Left ventricle myocardium inferior (tissue), 1 donor: ENCODE results near the gene GOLGA8Q. TPM values are rescaled to one million over a fixed set of nuclear protein-coding genes. Genes with fewer than 3 reads are reported as not detected.
"Not testable (repeated sequence)": the region's sequence is repeated elsewhere in the genome, so short reads cannot be mapped to it uniquely, and the experiment has no call there.

Source experiments
- DNase-seq: peaks from one replicate; pipeline ENCODE4 v3.0.0-alpha.2; 2020
- H3K27ac ChIP-seq: fragments of 200-600 bp; replicated peaks from 2 replicates; pipeline ENCODE4 v1.8.0; 2021
- H3K27me3 ChIP-seq: fragments of 200-600 bp; 2 replicates; pipeline ENCODE4 v1.8.0; 2021; ENCODE audit warnings: low read depth
- H3K36me3 ChIP-seq: fragments of 200-600 bp; 2 replicates; pipeline ENCODE4 v1.8.0; 2021
- H3K4me1 ChIP-seq: fragments of 200-600 bp; 2 replicates; pipeline ENCODE4 v1.8.0; 2021
- H3K4me3 ChIP-seq: fragments of 200-600 bp; 2 replicates; pipeline ENCODE4 v1.8.0; 2021; ENCODE audit warnings: mild to moderate bottlenecking, moderate library complexity
- H3K9me3 ChIP-seq: fragments of 200-600 bp; replicated peaks from 2 replicates; pipeline ENCODE4 v1.8.0; 2021
- CTCF ChIP-seq: fragments of 200-600 bp; IDR thresholded peaks from 2 replicates; pipeline ENCODE4 v1.8.0; 2021; ENCODE audit warnings: antibody characterized with exemption, mild to moderate bottlenecking, borderline replicate concordance
- intact Hi-C: fragments of 100-400 bp; cut with micrococcal nuclease; formaldehyde crosslinking; loops from one replicate; pipeline ENCODE4 v1.11.0; 2022
- total RNA-seq: library from RNA; stranded (reverse); fragmentation: NEBNext Ultra II Directional; extraction: Animal tissue kit (Norgen Biotek cat#: 25700); gene quantifications from one replicate; pipeline ENCODE4 v1.2.1, GENCODE V29; 2021
- donor health status: DM: no; HTN: yes; CAD: no; lungs with severe emphysema.

Gene GOLGA8Q
- total RNA-seq, 1 donor from 2014 or later = 0.74 TPM

DNA sequence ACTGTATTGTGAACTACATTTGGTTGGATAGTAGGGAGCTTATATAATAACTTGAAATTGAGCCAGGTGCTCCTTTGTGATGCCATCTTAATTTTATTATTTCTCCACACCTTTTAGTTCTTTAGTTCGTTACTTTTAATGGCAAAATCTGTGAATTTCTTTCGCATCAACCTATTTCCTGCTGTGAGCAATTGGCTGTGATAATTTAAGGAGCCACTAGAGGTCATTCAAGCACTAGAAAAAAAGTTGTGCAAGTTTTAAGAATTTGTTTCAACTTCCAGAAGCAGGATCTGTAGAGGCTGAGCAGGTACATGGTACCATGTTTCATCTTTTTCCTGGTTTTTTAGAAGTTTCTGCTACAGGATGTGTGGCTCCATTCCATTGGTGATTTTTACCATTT lies 47.1 kb downstream of the GOLGA8Q start:
- H3K36me3 ChIP-seq, H3K27ac ChIP-seq, H3K4me3 ChIP-seq, H3K4me1 ChIP-seq, H3K9me3 ChIP-seq, H3K27me3 ChIP-seq, DNase-seq, intact Hi-C loops: not testable (repeated sequence)
- peak; percentile 30 for TF ChIP-seq CTCF

DNA sequence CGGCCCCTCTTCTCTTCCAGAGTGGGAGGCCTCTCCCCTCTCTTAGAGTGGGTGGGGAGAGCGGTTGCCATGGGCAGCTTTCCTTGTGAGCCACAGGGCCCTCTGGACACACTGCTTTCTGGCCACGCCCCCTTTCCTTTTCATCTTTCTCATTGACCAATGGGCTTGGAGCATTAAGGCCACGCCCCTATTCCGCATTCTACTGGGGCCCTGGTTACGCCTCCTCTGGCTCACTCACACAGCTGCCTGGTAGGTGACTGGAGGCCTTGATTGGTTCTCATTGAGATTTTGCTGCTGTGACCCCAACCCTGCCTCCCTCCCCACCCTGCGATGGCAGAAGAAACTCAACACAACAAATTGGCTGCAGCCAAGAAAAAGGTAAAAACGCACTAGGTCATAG lies 51.9 kb downstream of the GOLGA8Q start, which contains the start of gene GOLGA8H:
Gene GOLGA8H (plus strand): TSS at position 233 of the 400 bp plus-strand sequence. CDS start 98 bp downstream, at position 331.
- H3K27me3 ChIP-seq, intact Hi-C loops, H3K4me1 ChIP-seq, H3K36me3 ChIP-seq, H3K27ac ChIP-seq, H3K4me3 ChIP-seq, DNase-seq, H3K9me3 ChIP-seq: not testable (repeated sequence)

Other genes starting within 250 kb of the GOLGA8Q start
- gene CHRFAM7A, start 158.5 kb upstream of the GOLGA8Q start, total RNA-seq = 2.4 TPM
- 3.5 TPM for gene GOLGA8R, start 137.8 kb upstream of the GOLGA8Q start, total RNA-seq
- gene GOLGA8H, start 52.0 kb downstream of the GOLGA8Q start, total RNA-seq = 0.16 TPM